SKM-1 treated with dmso at 0.1 percent for 144 hours (cell line): ENCODE measurements around the gene ESR2.
"Not testable (repeated sequence)": the region's sequence is repeated elsewhere in the genome, so short reads cannot be mapped to it uniquely, and the experiment has no call there.

Experiments
- DNase-seq: peaks from one replicate; lab custom pipeline; 2025; ENCODE audit not compliant: unreplicated experiment; lab: John Stamatoyannopoulos, UW

ESR2 gene

GRCh38 chr14:64049616-64050381 is 244.4 kb downstream of the ESR2 start:
- DNase-seq = no peak

- no peak for DNase-seq
These were observed 249.1 kb downstream of the ESR2 start for GRCh38 chr14:64045091-64045490.

- DNase-seq = not testable (repeated sequence)
These were observed 250.9 kb downstream of the ESR2 start for GRCh38 chr14:64043296-64043695.

GRCh38 chr14:64040044-64040443 is 254.1 kb downstream of the ESR2 start:
- no peak for DNase-seq

- DNase-seq = no peak
These were observed 255.2 kb downstream of the ESR2 start for GRCh38 chr14:64038841-64039542.

GRCh38 chr14:64037869-64038745 is 256.1 kb downstream of the ESR2 start:
- DNase-seq = not testable (repeated sequence)

GRCh38 chr14:64035143-64035542 is 259.0 kb downstream of the ESR2 start:
- no peak for DNase-seq
